Dermis blood vessel endothelial cell (primary cell): ENCODE measurements around the gene DLGAP1. TPM values are rescaled to one million over a fixed set of nuclear protein-coding genes. Genes with fewer than 3 reads are reported as not detected.
"Not testable (repeated sequence)": the region's sequence is repeated elsewhere in the genome, so short reads cannot be mapped to it uniquely, and the experiment has no call there.

ENCODE experiments used
- DNase-seq: peaks from one replicate; pipeline ENCODE4 v3.0.0; 2010
- total RNA-seq: library from RNA; depleted of rRNA; stranded (reverse); fragments of >200 nt; gene quantifications from 2 replicates; pipeline ENCODE4 v1.2.3, GENCODE V29; 2014

The DLGAP1 gene
- total RNA-seq, 1 donor from 2014 or later = 0.17 TPM

GRCh38 chr18:4069183-4069582 lies 385.9 kb downstream of the DLGAP1 start:
- DNase-seq = no peak

GRCh38 chr18:4068552-4069158 lies 386.5 kb downstream of the DLGAP1 start:
- peak; percentile 77 for DNase-seq

GRCh38 chr18:4063545-4063944 lies 391.6 kb downstream of the DLGAP1 start:
- DNase-seq = no peak

- no peak for DNase-seq
Observed at GRCh38 chr18:4060427-4061281, 394.5 kb downstream of the DLGAP1 start.

GRCh38 chr18:4058179-4058578 lies 396.9 kb downstream of the DLGAP1 start:
- DNase-seq = no peak

GRCh38 chr18:4040391-4041092 lies 414.6 kb downstream of the DLGAP1 start:
- DNase-seq = no peak

GRCh38 chr18:4035521-4035920 lies 419.6 kb downstream of the DLGAP1 start:
- DNase-seq = no peak

GRCh38 chr18:4034815-4035214 lies 420.3 kb downstream of the DLGAP1 start:
- not testable (repeated sequence) for DNase-seq

GRCh38 chr18:4026542-4026941 lies 428.6 kb downstream of the DLGAP1 start:
- DNase-seq = no peak

- DNase-seq = no peak
Observed at GRCh38 chr18:4024702-4025101, 430.4 kb downstream of the DLGAP1 start.

GRCh38 chr18:4022749-4023148 lies 432.4 kb downstream of the DLGAP1 start:
- not testable (repeated sequence) for DNase-seq

- DNase-seq = no peak
Observed at GRCh38 chr18:4020026-4020425, 435.1 kb downstream of the DLGAP1 start.

- DNase-seq = no peak
Observed at GRCh38 chr18:4017480-4017879, 437.6 kb downstream of the DLGAP1 start.

GRCh38 chr18:4016391-4017049 lies 438.6 kb downstream of the DLGAP1 start:
- DNase-seq = no peak

GRCh38 chr18:4007846-4008245 lies 447.3 kb downstream of the DLGAP1 start:
- no peak for DNase-seq

- DNase-seq = peak; percentile 37
Observed at GRCh38 chr18:4004183-4004829, 450.8 kb downstream of the DLGAP1 start.

GRCh38 chr18:3998698-3999333 lies 456.3 kb downstream of the DLGAP1 start:
- DNase-seq = peak; percentile 78

- peak; percentile 87 for DNase-seq
Observed at GRCh38 chr18:3995476-3996102, 459.5 kb downstream of the DLGAP1 start.

GRCh38 chr18:3993941-3994687 lies 461.0 kb downstream of the DLGAP1 start:
- DNase-seq = no peak

GRCh38 chr18:3985664-3986063 lies 469.4 kb downstream of the DLGAP1 start:
- no peak for DNase-seq

GRCh38 chr18:3985020-3985419 lies 470.1 kb downstream of the DLGAP1 start:
- no peak for DNase-seq
